HCEC 1CT (cell line): ENCODE data around the gene DNAJC17.
A peak's percentile ranks its signal among the peaks of the same experiment; 100 is the strongest.

Experiments used
- DNase-seq: peaks from one replicate; pipeline ENCODE4 v3.0.0-alpha.2; 2017

The DNAJC17 gene

GRCh38 chr15:40723919-40724318 lies 83.4 kb downstream of the DNAJC17 start:
- no peak for DNase-seq

- peak; percentile 22 for DNase-seq
Measured at GRCh38 chr15:40722934-40723333, 84.3 kb downstream of the DNAJC17 start.

GRCh38 chr15:40722354-40722753 lies 84.9 kb downstream of the DNAJC17 start:
- no peak for DNase-seq

DNA sequence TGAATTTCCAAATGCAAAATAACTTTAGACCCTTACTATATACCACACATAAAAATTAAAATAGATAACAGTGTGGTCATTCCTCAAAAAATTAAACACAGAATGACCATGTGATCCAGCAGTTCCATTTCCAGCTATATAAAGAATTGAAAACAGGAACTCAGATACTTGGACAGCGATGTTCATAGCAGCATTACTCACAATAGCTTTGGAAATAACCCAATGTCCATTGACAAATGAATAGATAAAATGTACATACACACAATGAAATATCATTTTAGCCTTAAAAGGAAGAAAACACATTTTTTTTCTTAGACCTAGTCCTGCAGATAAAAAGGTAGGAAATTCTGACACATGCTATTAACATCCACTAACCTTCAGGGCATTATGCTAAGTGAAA lies 85.6 kb downstream of the DNAJC17 start:
- DNase-seq = no peak

GRCh38 chr15:40716165-40716564 lies 91.1 kb downstream of the DNAJC17 start:
- no peak for DNase-seq
